Hepatocyte (in vitro differentiated cells): ENCODE results near the gene PDHX. TPM values are rescaled to one million over a fixed set of nuclear protein-coding genes. Genes with fewer than 3 reads are reported as not detected.

Experiments
- DNase-seq: peaks from one replicate; pipeline ENCODE4 v3.0.0-alpha.2; 2016; ENCODE audit warnings: low spot score
- H2AFZ ChIP-seq: fragments of 200-600 bp; sonication (generic); 2 replicates; pipeline ENCODE4 v1.6.0; 2016; ENCODE audit warnings: antibody characterized with exemption, mild to moderate bottlenecking
- H3K27ac ChIP-seq: fragments of 200-600 bp; sonication (generic); 2 replicates; pipeline ENCODE4 v1.5.1; 2016; ENCODE audit warnings: mild to moderate bottlenecking
- H3K27me3 ChIP-seq: fragments of 200-600 bp; sonication (generic); 2 replicates; pipeline ENCODE4 v1.6.1; 2016
- H3K36me3 ChIP-seq: fragments of 200-600 bp; sonication (generic); replicated peaks from 2 replicates; pipeline ENCODE4 v1.5.1; 2016; ENCODE audit warnings: low read depth; ENCODE audit not compliant: insufficient read depth
- H3K4me1 ChIP-seq: fragments of 200-600 bp; sonication (generic); 2 replicates; pipeline ENCODE4 v1.5.1; 2016; ENCODE audit warnings: mild to moderate bottlenecking, moderate library complexity; ENCODE audit not compliant: insufficient read depth
- H3K4me2 ChIP-seq: fragments of 200-600 bp; sonication (generic); 2 replicates; pipeline ENCODE4 v1.6.0; 2016
- H3K4me3 ChIP-seq: fragments of 200-600 bp; sonication (generic); 2 replicates; pipeline ENCODE4 v1.5.1; 2016; ENCODE audit warnings: mild to moderate bottlenecking
- H3K79me2 ChIP-seq: fragments of 200-600 bp; sonication (generic); 2 replicates; pipeline ENCODE4 v1.6.0; 2017; ENCODE audit warnings: mild to moderate bottlenecking
- H3K9me2 ChIP-seq: fragments of 200-600 bp; sonication (generic); replicated peaks from 2 replicates; pipeline ENCODE4 v1.6.0; 2017; ENCODE audit warnings: mild to moderate bottlenecking; ENCODE audit not compliant: insufficient read depth
- H3K9me3 ChIP-seq: fragments of 200-600 bp; sonication (generic); 2 replicates; pipeline ENCODE4 v1.5.1; 2016; ENCODE audit warnings: low read depth, mild to moderate bottlenecking
- H4K20me1 ChIP-seq: fragments of 200-600 bp; sonication (generic); 2 replicates; pipeline ENCODE4 v1.6.0; 2016; ENCODE audit warnings: mild to moderate bottlenecking; ENCODE audit not compliant: insufficient read depth, poor library complexity, severe bottlenecking
- EZH2 ChIP-seq: fragments of 200-600 bp; sonication (generic); IDR thresholded peaks from 2 replicates; pipeline ENCODE4 v1.6.1; 2016; ENCODE audit warnings: antibody characterized with exemption, mild to moderate bottlenecking, borderline replicate concordance
- EZH2phosphoT487 ChIP-seq: fragments of 200-600 bp; sonication (generic); IDR thresholded peaks from one replicate; pipeline ENCODE4 v1.6.1; 2018; ENCODE audit warnings: antibody characterized with exemption, mild to moderate bottlenecking, low read depth, moderate library complexity; ENCODE audit not compliant: unreplicated experiment, severe bottlenecking
- WGBS: methylation state at CpG from one replicate; pipeline ENCODE4 v1.1.6; 2016; ENCODE audit warnings: low lambda C conversion rate; ENCODE audit errors: missing lambda C conversion rate; 5-methylcytosine and 5-hydroxymethylcytosine counted together
- polyA plus RNA-seq: library from polyadenylated mRNA; unstranded; fragments of >200 nt; fragmentation: Nextera tagmentation; extraction: Ambion mirVana; gene quantifications from 2 replicates; pipeline ENCODE4 v1.2.1, GENCODE V29; 2016
- total RNA-seq: library from RNA; depleted of rRNA; stranded (reverse); fragments of >200 nt; gene quantifications from 2 replicates; pipeline ENCODE4 v1.2.3, GENCODE V29; 2014
- TF ChIP-seq, protein P1 (sequence below): fragments of 200-600 bp; sonication (generic); IDR thresholded peaks from 2 replicates; pipeline ENCODE4 v1.5.1; 2016; ENCODE audit warnings: antibody characterized with exemption, mild to moderate bottlenecking; ENCODE audit not compliant: poor library complexity

Gene PDHX
- total and polyA plus RNA-seq, 2 experiments from 2014 or later: 44.8 to 46.8 TPM

DNA sequence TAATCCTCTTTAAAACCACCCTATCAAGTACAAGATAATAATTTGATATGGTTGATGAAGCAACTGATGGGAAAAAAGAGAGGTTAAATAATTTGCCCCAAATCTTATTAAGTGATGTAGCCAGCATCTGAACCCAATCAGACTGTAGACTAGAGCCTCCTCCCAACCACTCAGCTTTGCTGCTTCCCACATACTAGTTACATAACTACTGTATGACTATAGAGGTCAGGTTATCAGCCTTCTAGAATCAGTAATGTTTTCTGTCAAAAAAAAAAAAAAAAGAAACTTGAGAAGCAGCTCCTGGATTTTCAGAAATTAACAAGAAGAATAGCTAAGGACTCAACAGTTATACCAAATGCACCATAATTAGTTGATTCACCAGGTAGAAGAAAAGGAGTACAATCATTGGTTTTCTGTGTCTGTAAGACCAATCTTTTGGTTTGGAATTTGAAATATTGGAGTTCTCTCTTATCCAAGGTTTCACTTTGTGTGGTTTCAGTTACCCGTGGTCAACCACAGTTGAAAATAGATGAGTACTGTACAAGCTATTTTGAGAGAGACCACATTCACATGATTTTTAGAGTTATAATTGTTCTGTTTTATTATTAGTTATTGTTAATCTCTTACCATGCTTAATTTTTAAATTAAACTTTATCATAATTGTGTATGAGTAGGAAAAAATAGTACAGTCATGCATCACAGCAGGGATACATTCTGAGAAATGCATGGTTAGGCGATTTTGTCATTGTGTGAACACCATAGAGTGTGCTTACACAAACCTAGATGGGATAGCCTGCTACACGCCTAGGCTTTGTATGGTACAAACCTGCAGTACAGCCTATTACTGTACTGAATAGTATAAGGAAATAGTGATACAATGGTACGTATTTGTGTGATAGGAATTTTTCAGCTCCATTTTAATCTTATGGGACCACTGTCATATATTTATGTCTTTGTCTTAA lies 72.2 kb downstream of the PDHX start:
- peaks cover 2% of the 10 kb centered on the region for H3K79me2 ChIP-seq
- no peak for TF ChIP-seq EZH2phosphoT487
- TF ChIP-seq, protein P1, sequence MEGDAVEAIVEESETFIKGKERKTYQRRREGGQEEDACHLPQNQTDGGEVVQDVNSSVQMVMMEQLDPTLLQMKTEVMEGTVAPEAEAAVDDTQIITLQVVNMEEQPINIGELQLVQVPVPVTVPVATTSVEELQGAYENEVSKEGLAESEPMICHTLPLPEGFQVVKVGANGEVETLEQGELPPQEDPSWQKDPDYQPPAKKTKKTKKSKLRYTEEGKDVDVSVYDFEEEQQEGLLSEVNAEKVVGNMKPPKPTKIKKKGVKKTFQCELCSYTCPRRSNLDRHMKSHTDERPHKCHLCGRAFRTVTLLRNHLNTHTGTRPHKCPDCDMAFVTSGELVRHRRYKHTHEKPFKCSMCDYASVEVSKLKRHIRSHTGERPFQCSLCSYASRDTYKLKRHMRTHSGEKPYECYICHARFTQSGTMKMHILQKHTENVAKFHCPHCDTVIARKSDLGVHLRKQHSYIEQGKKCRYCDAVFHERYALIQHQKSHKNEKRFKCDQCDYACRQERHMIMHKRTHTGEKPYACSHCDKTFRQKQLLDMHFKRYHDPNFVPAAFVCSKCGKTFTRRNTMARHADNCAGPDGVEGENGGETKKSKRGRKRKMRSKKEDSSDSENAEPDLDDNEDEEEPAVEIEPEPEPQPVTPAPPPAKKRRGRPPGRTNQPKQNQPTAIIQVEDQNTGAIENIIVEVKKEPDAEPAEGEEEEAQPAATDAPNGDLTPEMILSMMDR: no peak
- no peak for TF ChIP-seq EZH2
- WGBS: 96% methylated on average over 4 of the region's 4 CpGs
- no peak overlapping the region for H3K4me2 ChIP-seq
- peaks cover 15% of the 10 kb centered on the region for H3K4me1 ChIP-seq
- H3K27ac ChIP-seq: no peak overlapping the region
- H3K9me2 ChIP-seq: no peaks in the 10 kb centered on the region
- H3K4me3 ChIP-seq: no peak overlapping the region
- H2AFZ ChIP-seq: no peak overlapping the region
- H3K27me3 ChIP-seq: no peaks in the 10 kb centered on the region
- no peaks in the 10 kb centered on the region for H3K9me3 ChIP-seq
- no peaks in the 10 kb centered on the region for H3K36me3 ChIP-seq
- no peaks in the 10 kb centered on the region for H4K20me1 ChIP-seq
- DNase-seq: no peak

DNA sequence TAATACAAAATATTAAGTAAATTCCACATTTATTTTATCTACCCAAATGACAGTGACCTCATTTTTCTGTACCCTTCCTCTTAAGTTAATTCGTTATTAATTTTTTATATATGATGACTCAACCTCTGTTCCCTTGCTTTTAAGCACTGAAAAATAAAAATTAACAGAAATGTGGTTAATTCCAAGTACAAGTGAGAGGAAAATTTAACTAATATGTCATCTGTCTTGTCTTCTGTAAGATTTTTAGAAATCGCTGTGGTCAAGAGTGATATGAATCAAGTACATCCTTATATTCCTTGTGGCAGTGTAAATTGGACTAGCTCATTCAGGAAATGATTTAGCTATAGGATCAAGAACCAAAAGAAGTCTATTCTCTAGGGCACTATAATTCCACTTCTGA lies 74.5 kb downstream of the PDHX start:
- Histone ChIP-seq H3K9me2 (no peaks in the 10 kb centered on the region), H3K79me2 (no peaks in the 10 kb centered on the region), H3K4me2 (no peak overlapping the region), H4K20me1 (no peaks in the 10 kb centered on the region), H3K36me3 (no peaks in the 10 kb centered on the region), H3K27ac (no peak overlapping the region), H2AFZ (no peak overlapping the region), H3K27me3 (no peaks in the 10 kb centered on the region), H3K4me3 (no peak overlapping the region), H3K9me3 (no peaks in the 10 kb centered on the region), H3K4me1 (peaks cover 15% of the 10 kb centered on the region)
- TF ChIP-seq EZH2 (no peak), EZH2phosphoT487 (no peak)
- TF ChIP-seq, protein P1: no peak
- DNase-seq: no peak
- WGBS: 97% methylated on average over 2 of the region's 2 CpGs

GRCh38 chr11:34994854-34995253 lies 78.4 kb downstream of the PDHX start:
- DNase-seq: no peak
- no peaks in the 10 kb centered on the region for H3K36me3 ChIP-seq
- H3K4me2 ChIP-seq: no peak overlapping the region
- no peak overlapping the region for H3K4me3 ChIP-seq
- no peak overlapping the region for H3K27ac ChIP-seq
- WGBS: 93% methylated on average over 9 of the region's 9 CpGs
- H2AFZ ChIP-seq: no peak overlapping the region
- H4K20me1 ChIP-seq: no peaks in the 10 kb centered on the region
- H3K9me2 ChIP-seq: no peaks in the 10 kb centered on the region
- TF ChIP-seq, protein P1: no peak
- TF ChIP-seq EZH2phosphoT487 (no peak), EZH2 (no peak)
- H3K9me3 ChIP-seq: no peaks in the 10 kb centered on the region
- H3K79me2 ChIP-seq: no peaks in the 10 kb centered on the region
- H3K27me3 ChIP-seq: no peaks in the 10 kb centered on the region
- no peaks in the 10 kb centered on the region for H3K4me1 ChIP-seq
